Effector CD4-positive, alpha-beta T cell (primary cell): ENCODE data around the gene ZNF189.
A peak's percentile ranks its signal among the peaks of the same experiment; 100 is the strongest.

ENCODE experiments used
- DNase-seq: peaks from one replicate; pipeline ENCODE4 v3.0.0-alpha.2; 2020
- total RNA-seq: gene quantifications from one replicate; lab custom pipeline; 2026; lab: John Stamatoyannopoulos, UW

The ZNF189 gene
- 17.6 reads per million, percentile 44 among the genes with 10 or more reads in this experiment for total RNA-seq

- DNase-seq = peak; percentile 99
Measured at GRCh38 chr9:101398068-101398929, at the start of gene ZNF189, which contains the start of gene MRPL50. Gene ZNF189 (plus strand): TSS chr9:101398851. CDS start chr9:101399157, 306 bp downstream. Gene MRPL50 (minus strand): TSS chr9:101398618. CDS start chr9:101398592, 26 bp downstream.

GRCh38 chr9:101350285-101350684, 48.4 kb upstream of the ZNF189 start:
- no peak for DNase-seq

GRCh38 chr9:101352892-101353463, 45.7 kb upstream of the ZNF189 start:
- no peak for DNase-seq

- DNase-seq = no peak
Measured at GRCh38 chr9:101353683-101354082, 45.0 kb upstream of the ZNF189 start.

- DNase-seq = no peak
Measured at GRCh38 chr9:101354143-101354764, 44.4 kb upstream of the ZNF189 start.

- DNase-seq = no peak
Measured at GRCh38 chr9:101354765-101355708, 43.6 kb upstream of the ZNF189 start.

GRCh38 chr9:101356619-101357018, 42.0 kb upstream of the ZNF189 start:
- no peak for DNase-seq

- no peak for DNase-seq
Measured at GRCh38 chr9:101359679-101360078, 39.0 kb upstream of the ZNF189 start.

GRCh38 chr9:101360647-101361046, 38.0 kb upstream of the ZNF189 start:
- DNase-seq = no peak

- DNase-seq = no peak
Measured at GRCh38 chr9:101362450-101362849, 36.2 kb upstream of the ZNF189 start.

GRCh38 chr9:101365181-101365580, 33.5 kb upstream of the ZNF189 start:
- no peak for DNase-seq

- no peak for DNase-seq
Measured at GRCh38 chr9:101366038-101366756, 32.5 kb upstream of the ZNF189 start.

GRCh38 chr9:101367323-101367722, 31.3 kb upstream of the ZNF189 start:
- DNase-seq = no peak

GRCh38 chr9:101369286-101369685, 29.4 kb upstream of the ZNF189 start:
- no peak for DNase-seq

- DNase-seq = no peak
Measured at GRCh38 chr9:101369884-101370531, 28.6 kb upstream of the ZNF189 start.

- no peak for DNase-seq
Measured at GRCh38 chr9:101371813-101372212, 26.8 kb upstream of the ZNF189 start.

- no peak for DNase-seq
Measured at GRCh38 chr9:101372327-101373118, 26.1 kb upstream of the ZNF189 start.

GRCh38 chr9:101375546-101375945, 23.1 kb upstream of the ZNF189 start:
- DNase-seq = no peak

- DNase-seq = no peak
Measured at GRCh38 chr9:101376111-101376848, 22.4 kb upstream of the ZNF189 start.

- no peak for DNase-seq
Measured at GRCh38 chr9:101380295-101380694, 18.4 kb upstream of the ZNF189 start.
